SIG-M5 treated with dmso at 0.1 percent for 504 hours (cell line): ENCODE data around the gene DBT.
A peak's percentile ranks its signal among the peaks of the same experiment; 100 is the strongest.

ENCODE experiments used
- DNase-seq: peaks from one replicate; lab custom pipeline; 2025; ENCODE audit not compliant: unreplicated experiment; lab: John Stamatoyannopoulos, UW

Gene DBT

DNA sequence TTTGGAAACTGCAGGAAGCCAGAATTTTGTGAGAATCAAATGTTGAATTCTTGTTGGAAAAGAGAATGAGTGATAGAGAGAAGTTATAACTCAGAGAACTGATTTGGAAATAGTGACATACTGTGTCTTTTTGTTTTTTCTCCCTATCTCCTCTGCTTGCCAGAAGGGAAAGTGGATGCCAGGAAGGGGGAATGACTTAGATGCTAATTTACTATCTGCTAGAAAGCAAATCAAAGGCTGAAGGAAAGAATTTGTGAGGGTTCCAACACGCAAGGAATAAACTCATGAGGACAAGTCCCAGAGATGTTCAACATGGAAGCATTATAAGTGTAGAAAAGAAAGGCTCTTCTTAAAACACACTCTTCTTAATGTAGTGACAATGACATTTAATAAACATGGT lies 51.0 kb downstream of the DBT start:
- DNase-seq: no peak

DNA sequence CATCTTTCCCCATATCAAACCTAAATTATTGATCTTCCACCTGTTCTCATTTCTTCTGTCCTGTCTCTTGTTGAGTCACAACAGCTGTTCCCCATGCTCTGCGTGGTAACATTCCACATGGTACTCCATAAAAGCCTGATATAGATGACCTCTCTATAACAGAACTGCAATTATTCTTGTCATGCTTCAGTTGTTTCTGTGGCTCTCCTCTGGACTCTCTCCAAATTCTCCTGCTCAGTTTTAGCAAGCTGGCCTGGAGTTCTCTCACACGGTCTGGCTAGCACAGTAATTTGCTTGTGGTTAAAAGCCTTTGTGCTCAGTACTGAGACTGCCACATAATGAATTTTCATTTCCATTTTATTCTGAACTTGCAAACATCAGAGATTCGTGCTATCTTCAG lies 61.0 kb downstream of the DBT start:
- DNase-seq: no peak

GRCh38 chr1:100187912-100188311 lies 61.7 kb downstream of the DBT start:
- no peak for DNase-seq

- DNase-seq: peak; percentile 30
Observed at GRCh38 chr1:100184536-100184935, 65.1 kb downstream of the DBT start.

GRCh38 chr1:100183370-100183769 lies 66.3 kb downstream of the DBT start:
- DNase-seq: no peak

GRCh38 chr1:100178091-100178490 lies 71.5 kb downstream of the DBT start, which contains the start of gene LRRC39:
LRRC39 (minus strand) TSS chr1:100178256; CDS start chr1:100168516, 9,740 bp downstream.
- DNase-seq: no peak

DNA sequence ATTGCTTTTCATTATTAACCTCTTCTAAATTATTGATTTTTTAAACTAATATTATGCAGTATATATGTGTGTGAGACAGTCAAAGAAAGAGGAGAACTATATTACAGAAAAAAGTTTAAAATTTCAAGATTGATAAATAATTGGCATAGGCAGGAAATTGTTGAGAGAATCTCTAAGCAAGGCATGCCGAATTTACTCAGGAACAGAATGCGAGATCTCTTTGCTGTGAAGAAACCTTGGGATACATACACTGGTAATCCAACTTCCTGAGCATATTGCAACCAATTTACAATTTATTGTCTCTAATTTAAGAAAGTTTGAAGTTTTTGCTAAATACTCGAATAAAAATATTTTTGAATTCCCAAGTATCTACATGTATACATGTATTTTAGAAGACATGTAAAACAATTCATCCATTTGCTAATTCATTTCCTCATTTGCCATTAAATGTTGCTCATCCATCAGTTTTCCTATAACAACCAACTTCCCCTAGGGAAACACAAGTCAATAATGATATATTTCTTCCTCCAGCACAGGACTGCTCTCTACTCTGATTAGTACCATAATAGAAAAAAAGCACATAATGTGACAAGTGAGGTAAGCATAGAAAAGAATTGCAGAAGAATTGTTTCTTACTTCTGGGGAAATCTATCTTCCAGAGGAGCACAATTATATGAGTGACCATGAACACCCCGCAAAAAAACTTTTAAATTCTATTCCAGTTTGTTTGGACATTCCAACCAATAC lies 72.2 kb downstream of the DBT start:
- no peak for DNase-seq

DNA sequence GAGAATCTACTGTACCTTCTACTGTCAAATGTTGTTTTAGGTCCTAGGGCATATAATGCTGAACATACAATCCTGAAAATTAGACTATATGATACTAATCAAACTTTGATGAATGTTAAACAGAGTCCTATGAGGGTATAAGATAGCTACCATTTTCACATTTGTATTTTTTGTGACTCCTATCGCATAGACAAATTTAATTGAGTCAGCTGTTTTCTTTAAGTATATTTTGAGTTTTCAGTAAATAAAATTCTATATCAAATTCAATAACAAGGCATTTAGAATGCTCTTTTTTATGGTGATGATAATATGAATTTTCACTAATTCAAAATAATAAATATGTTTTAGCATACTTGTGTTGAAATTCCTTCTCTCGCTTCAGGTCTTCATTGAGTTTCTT lies 81.6 kb downstream of the DBT start:
- DNase-seq: no peak

GRCh38 chr1:100164702-100165101 lies 84.9 kb downstream of the DBT start:
- DNase-seq: no peak

- DNase-seq: no peak
Observed at GRCh38 chr1:100164216-100164615, 85.4 kb downstream of the DBT start.

- DNase-seq: no peak
Observed at GRCh38 chr1:100162881-100163280, 86.8 kb downstream of the DBT start.

DNA sequence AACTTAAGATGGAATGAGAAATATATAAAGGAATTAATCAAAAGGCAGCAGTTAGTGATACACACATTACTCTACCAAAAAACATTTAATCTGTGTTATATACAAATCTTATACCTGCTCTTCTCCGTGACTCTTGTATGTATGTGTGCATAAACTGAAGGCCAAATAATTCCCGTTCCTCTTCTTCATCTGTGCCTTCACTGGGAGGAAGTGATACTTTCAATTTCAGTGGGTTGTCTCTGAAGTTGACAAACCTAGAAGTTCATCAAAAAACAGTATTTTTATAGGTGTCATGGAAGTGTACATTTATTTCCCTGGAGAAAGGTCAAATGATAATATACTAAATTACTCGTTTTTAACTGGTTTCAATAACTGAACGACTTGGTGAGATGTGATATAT lies 97.4 kb downstream of the DBT start:
- DNase-seq: peak; percentile 46

- no peak for DNase-seq
Observed at GRCh38 chr1:100151679-100152078, 98.0 kb downstream of the DBT start.

DNA sequence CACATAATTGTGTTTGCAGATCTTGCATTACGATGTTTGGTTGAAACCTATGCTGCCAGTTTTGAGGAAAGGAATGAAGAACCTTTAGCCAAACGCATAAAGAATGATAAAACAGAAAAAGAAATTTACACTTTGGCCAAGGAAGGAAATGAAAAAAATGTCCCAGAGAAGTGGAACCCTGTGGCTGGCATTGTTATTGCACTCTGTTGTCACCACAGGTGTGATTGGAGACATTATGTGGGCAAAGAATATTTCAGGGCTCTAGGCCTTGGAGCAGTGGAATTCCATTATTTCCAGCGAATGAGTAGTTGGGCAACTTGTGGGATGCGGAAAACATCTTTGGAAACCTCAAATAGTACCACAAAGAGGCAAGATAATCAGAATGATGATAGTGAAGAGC lies 101.8 kb downstream of the DBT start:
- DNase-seq: no peak

DNA sequence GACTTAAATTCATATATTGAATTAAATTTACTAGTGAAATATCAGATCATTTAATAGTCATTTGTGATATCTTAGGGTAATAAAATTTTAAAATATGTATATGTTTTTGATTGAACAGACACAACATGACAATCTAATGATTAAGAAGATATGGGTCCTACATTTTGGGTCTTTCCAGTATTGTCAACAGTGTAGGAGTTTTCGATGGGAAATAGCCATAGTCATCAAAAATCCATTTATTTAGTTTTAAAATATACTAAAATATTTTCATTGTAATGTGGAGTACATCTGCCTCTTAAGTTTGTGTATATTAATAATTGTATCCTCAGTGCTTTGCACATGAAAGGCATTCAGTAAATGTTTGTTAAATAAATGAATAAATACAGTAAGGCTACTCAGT lies 102.7 kb downstream of the DBT start:
- no peak for DNase-seq

- DNase-seq: no peak
Observed at GRCh38 chr1:100145116-100145515, 104.5 kb downstream of the DBT start.

- DNase-seq: no peak
Observed at GRCh38 chr1:100142343-100142742, 107.3 kb downstream of the DBT start.

- no peak for DNase-seq
Observed at GRCh38 chr1:100141192-100141591, 108.4 kb downstream of the DBT start.

- DNase-seq: no peak
Observed at GRCh38 chr1:100137602-100138001, 112.0 kb downstream of the DBT start.
